BLaER1 (cell line): ENCODE results near the gene ATXN7L3.

Experiments
- H3K27ac ChIP-seq: shearing (Covaris generic); formaldehyde crosslinking; 2 replicates; pipeline ENCODE4 v1.8.1; 2022
- H3K27me3 ChIP-seq: shearing (Covaris generic); formaldehyde crosslinking; 2 replicates; pipeline ENCODE4 v1.8.1; 2022
- H3K36me3 ChIP-seq: shearing (Covaris generic); formaldehyde crosslinking; 2 replicates; pipeline ENCODE4 v1.8.1; 2022
- H3K4me1 ChIP-seq: shearing (Covaris generic); formaldehyde crosslinking; 2 replicates; pipeline ENCODE4 v1.8.1; 2022
- H3K4me2 ChIP-seq: shearing (Covaris generic); formaldehyde crosslinking; 2 replicates; pipeline ENCODE4 v1.8.1; 2022
- H3K4me3 ChIP-seq: shearing (Covaris generic); formaldehyde crosslinking; 2 replicates; pipeline ENCODE4 v1.8.1; 2022
- H3K9ac ChIP-seq: shearing (Covaris generic); formaldehyde crosslinking; 2 replicates; pipeline ENCODE4 v1.8.1; 2022
- H3K9me3 ChIP-seq: shearing (Covaris generic); formaldehyde crosslinking; 2 replicates; pipeline ENCODE4 v1.8.1; 2022
- H4K20me1 ChIP-seq: shearing (Covaris generic); formaldehyde crosslinking; 2 replicates; pipeline ENCODE4 v1.8.1; 2022
- Cebpa-rat ChIP-seq: shearing (Covaris generic); IDR thresholded peaks from 2 replicates; pipeline ENCODE4 v1.8.1; 2022

The ATXN7L3 gene

DNA sequence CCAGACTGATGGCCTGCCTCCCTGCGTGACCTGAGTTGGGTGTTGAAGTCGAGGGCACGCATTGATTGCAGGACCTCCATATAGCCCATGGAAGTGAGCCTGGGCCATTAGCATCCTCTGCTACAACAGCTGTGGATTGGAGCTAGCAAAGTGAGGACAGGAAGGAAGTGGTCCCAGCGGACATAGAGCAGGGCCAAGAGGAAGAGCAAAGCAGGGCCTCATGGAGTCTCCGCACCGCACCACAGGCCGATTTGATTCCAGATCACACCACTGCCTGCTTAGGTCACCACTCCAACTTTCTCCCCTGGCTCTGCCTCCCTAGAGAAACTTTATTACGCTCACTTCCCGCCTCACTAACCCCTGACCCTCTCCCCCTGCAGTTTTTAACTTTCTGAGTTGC, 30.5 kb upstream of the ATXN7L3 start:
- Histone ChIP-seq H4K20me1 (no peaks in the 10 kb centered on the region), H3K4me3 (no peak overlapping the region), H3K4me1 (peaks cover 30% of the 10 kb centered on the region), H3K4me2 (peak overlapping the region; percentile 63), H3K27ac (peak overlapping the region; percentile 5; the same call in 1 of the 2 replicates), H3K9me3 (no peaks in the 10 kb centered on the region), H3K9ac (no peak overlapping the region), H3K36me3 (no peaks in the 10 kb centered on the region), H3K27me3 (no peaks in the 10 kb centered on the region)
- TF ChIP-seq Cebpa-rat, result no peak

DNA sequence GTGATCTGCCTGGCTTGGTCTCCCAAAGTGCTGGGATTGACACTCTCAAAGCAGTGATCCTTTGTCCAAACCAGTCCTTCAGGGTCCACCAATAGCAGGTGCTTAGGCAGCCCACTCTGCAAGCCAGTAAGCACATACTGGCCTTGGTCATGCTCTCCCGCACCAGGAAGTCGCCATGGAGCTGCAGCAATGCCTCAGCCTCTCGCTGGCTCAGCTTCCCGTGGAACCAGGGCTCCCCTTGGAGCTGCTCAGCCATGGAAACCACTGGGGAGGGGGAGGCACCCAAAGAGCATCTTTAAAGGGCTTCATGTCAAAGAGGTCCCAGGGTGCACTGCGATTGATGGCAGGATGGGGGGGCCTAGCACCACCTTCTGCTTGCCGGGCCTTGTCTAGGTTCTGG, 29.4 kb upstream of the ATXN7L3 start:
- no peak overlapping the region for H3K9ac ChIP-seq
- H3K4me1 ChIP-seq, result peaks cover 26% of the 10 kb centered on the region
- no peak for TF ChIP-seq Cebpa-rat

DNA sequence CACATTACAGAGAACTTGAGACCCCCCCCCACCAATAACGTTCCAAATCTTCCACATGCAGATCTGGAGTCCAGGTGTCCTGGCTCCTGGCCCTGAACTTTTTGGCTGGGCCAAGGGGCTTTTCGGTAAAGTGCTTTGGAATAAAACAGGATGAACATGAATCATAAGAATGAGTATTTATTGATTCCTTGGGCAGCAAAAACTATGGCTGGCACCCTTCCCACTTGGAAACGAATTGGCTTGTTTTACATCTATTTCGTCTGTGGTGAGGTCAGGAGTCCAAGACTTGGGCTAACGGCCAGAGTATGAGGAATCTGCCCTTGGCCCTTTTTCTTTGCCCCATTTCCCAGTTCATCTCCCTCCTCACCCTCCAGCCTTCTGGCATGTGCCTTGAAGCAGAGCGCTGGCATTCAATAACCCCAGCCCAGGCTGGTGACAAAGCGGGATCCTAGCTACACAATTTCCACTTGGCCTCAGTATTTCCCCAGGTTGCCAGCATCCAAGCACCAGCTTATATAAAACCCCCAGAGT, 23.9 kb upstream of the ATXN7L3 start:
- Histone ChIP-seq H3K4me1 (peaks cover 14% of the 10 kb centered on the region), H3K27me3 (no peaks in the 10 kb centered on the region), H3K9ac (no peak overlapping the region), H3K36me3 (no peaks in the 10 kb centered on the region), H3K27ac (no peak overlapping the region), H3K4me3 (no peak overlapping the region), H3K4me2 (no peak overlapping the region), H3K9me3 (no peaks in the 10 kb centered on the region), H4K20me1 (no peaks in the 10 kb centered on the region)
- TF ChIP-seq Cebpa-rat, result no peak

More for the DNA sequence above, 29.4 kb upstream of the ATXN7L3 start:
- no peaks in the 10 kb centered on the region for H3K36me3 ChIP-seq
- no peak overlapping the region for H3K27ac ChIP-seq
- no peak overlapping the region for H3K4me3 ChIP-seq
- H3K27me3 ChIP-seq, result no peaks in the 10 kb centered on the region
- H3K4me2 ChIP-seq, result peak overlapping the region; percentile 63
- H3K9me3 ChIP-seq, result no peaks in the 10 kb centered on the region
- H4K20me1 ChIP-seq, result no peaks in the 10 kb centered on the region

DNA sequence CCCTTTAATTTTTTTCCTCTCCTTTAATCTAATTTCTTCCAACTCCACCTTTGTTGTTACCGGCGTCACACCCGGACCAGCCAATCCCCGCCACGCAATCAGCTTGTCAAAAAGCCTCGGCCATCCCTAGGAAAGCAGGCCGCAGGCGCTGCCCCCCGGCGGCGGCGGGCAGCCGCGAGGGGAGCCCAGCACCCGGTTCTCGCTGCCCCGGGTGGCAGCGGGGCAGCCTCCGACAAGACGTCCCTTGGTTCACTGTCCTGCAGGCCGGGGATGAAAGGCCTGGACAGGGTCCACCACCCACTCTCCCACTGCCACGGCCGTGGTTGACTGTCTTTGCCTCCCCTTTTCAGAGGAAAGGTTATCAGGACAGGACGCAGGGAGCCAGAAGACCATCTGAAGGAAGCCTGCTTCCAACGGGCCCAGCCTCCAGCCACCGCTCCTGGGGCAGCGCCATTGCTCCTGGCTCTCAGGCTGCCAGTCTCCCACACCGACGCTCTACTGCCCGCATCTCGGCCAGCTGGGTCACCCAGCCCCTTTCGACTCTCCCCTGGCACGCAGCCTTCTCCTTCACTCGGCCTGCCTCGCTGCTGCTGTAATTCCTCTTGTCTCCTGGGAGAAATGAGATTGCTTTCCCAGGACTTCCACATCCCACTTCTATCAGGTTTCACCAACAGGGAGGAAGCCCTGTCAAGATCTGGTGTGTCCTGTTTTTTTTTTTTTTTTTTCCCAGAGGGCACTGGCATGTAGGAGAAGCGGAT, 22.6 kb upstream of the ATXN7L3 start:
- Histone ChIP-seq H3K4me3 (peak overlapping the region; percentile 95), H3K9ac (peak overlapping the region; percentile 99), H3K4me2 (peak overlapping the region; percentile 93), H3K36me3 (peaks cover under 1% of the 10 kb centered on the region; the same call in 1 of the 2 replicates), H3K27ac (peak overlapping the region; percentile 99), H3K9me3 (no peaks in the 10 kb centered on the region), H3K4me1 (peaks cover 15% of the 10 kb centered on the region), H3K27me3 (no peaks in the 10 kb centered on the region), H4K20me1 (peaks cover 10% of the 10 kb centered on the region)
- TF ChIP-seq Cebpa-rat, result no peak

DNA sequence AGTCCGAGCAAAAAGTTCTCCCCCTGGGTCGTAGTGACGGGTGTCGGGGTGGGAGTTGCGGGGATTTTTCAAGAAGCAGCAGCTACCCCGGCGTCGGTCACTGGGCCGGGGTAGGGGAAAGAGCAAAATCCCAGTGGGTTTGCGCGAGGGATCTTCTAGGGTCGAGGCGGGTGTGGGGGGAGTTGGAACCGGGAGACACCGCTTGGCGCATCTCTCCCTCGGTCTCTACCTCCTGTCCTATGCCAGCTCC, 22.1 kb upstream of the ATXN7L3 start:
- peak overlapping the region; percentile 99 for H3K27ac ChIP-seq
- peak overlapping the region; percentile 99 for H3K9ac ChIP-seq
- H4K20me1 ChIP-seq, result peaks cover 15% of the 10 kb centered on the region
- peak overlapping the region; percentile 95 for H3K4me3 ChIP-seq
- peak overlapping the region; percentile 93 for H3K4me2 ChIP-seq
- no peak for TF ChIP-seq Cebpa-rat
- H3K4me1 ChIP-seq, result peaks cover 20% of the 10 kb centered on the region
- no peaks in the 10 kb centered on the region for H3K27me3 ChIP-seq
- H3K36me3 ChIP-seq, result peaks cover 5% of the 10 kb centered on the region
- no peaks in the 10 kb centered on the region for H3K9me3 ChIP-seq

DNA sequence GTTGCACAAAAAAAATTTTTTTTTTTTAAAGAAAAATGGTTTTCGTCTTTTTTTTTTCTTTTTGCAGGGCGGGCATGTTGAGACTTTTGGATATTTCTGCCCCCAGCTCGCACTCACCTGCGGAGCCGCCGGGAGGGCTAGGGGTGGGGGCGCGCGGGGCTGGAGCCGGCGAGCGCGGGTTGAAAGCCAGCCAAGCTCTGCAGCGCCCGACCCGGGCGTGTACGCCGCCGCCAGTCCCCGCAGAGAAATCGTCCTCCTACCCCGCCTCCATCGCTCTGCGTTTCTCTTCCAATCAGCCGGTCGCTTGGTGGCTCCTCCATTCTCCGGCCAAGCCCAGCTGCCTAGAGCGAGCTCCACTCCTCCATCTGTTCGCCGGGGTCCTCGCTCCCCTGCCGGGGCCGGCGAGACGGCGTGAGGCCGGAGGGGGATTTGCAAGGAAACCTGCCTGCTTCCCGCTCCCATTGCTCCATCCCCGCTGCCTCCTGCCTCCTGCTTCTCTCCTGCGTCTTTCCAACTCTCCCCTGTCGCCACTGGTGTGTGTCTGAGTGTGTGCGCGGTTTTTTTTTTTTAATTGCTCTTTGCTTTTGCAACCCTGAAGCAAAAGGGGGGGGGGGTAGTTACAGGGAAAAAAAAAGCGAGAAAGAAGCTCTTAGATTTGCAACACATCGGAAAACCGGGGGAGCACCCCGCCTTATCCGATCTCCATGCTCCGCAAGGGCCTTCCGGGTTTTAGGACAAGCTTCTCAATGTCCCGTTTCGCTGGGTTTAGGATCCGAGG, 21.6 kb upstream of the ATXN7L3 start:
- H3K36me3 ChIP-seq, result peaks cover 10% of the 10 kb centered on the region
- H3K4me1 ChIP-seq, result peaks cover 25% of the 10 kb centered on the region
- TF ChIP-seq Cebpa-rat, result no peak
- peak overlapping the region; percentile 95 for H3K4me3 ChIP-seq
- H3K9me3 ChIP-seq, result no peaks in the 10 kb centered on the region
- H3K27ac ChIP-seq, result peak overlapping the region; percentile 99
- peaks cover 20% of the 10 kb centered on the region for H4K20me1 ChIP-seq
- no peaks in the 10 kb centered on the region for H3K27me3 ChIP-seq
- H3K4me2 ChIP-seq, result peak overlapping the region; percentile 93
- H3K9ac ChIP-seq, result peak overlapping the region; percentile 99

DNA sequence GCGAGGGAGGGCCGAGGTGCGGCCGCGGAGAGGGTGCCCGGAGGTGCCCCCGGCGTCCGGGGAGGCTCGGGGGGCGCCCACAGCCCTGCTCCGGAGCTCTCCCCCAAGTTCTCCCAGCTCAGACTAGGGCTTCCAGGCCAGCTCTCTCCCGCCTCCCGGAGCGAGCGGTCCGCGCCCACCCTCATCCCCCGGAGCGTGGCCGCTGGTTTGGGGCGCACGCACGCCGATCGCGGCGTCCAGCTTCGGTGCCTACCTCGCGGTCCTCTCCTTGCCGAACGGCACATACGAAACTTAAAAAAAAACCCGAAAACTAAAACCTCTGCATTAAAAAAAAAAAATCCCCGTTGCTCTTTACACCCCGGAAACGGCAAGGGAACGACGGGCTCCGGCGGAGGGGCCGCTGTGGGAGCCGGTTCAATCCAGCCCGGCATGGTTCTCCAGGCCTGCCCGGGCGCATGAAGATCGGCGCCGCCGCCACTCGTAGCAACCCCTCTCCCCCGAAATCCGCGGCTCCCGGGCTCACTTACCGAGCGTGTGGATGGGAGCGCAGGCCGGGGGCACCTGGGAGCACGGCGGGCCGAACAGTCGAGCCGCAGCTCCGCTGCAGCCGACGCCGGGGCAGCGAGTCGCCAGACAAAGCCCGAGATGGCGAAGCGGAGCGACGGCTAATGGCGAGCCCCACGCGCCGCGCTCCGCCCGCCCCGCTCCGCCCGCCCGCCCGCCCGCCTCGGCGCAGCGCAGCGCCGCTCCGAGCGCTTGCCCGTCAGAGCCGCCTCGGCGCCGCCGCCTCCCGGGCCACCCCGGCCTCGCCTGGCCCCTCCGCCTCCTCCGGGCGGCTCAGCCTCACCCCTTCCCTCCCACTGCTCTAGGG, 20.8 kb upstream of the ATXN7L3 start:
- no peaks in the 10 kb centered on the region for H3K9me3 ChIP-seq
- peak overlapping the region; percentile 93 for H3K4me2 ChIP-seq

DNA sequence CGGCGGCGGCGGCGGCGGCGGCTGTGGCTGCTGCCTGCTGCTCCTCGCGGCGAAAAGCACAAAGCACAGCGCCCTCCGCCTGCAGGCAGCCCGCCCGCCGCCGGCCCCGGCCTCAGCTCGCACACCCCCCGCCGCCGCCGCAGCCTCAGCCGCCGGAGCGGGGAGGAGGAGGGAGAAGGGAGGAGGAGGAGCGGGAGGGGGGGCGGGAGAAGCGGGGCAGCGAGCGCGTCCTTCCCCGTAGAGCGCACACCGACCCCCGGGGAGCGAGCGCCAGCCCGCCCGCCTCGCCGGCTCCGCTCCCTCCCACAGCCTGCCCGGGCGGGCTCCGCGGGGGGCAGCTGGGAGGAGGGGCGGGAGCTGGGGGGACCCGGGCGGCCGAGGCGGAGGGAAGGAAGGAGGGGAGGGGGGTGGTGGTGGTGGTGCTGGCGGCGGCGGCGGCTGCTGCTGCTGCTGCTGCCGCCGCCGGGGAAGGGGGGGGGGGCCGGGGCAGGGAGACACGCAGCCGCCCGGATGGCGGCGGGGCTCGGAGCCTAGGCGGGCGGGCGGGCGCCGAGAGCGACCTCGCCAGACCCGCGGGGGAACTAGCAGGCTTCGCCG, 20.0 kb upstream of the ATXN7L3 start, which contains the start of gene UBTF:
TSS of gene UBTF (minus strand) at position 60 of the 597 bp plus-strand sequence. CDS start 1,446 bp downstream, outside the sequence.
- Histone ChIP-seq H3K27ac (peak within 1 kb of the TSS; percentile 99), H3K4me3 (peak within 1 kb of the TSS; percentile 95), H3K9me3 (no peaks in the 10 kb centered on the region), H3K4me1 (peaks cover 41% of the 10 kb centered on the region), H4K20me1 (peaks cover 36% of the 10 kb centered on the region), H3K27me3 (no peaks in the 10 kb centered on the region), H3K36me3 (peaks cover 26% of the 10 kb centered on the region), H3K9ac (peak within 1 kb of the TSS; percentile 99), H3K4me2 (peak within 1 kb of the TSS; percentile 93)
- TF ChIP-seq Cebpa-rat, result no peak

More for the DNA sequence above, 20.8 kb upstream of the ATXN7L3 start:
- peak overlapping the region; percentile 99 for H3K27ac ChIP-seq
- H4K20me1 ChIP-seq, result peaks cover 28% of the 10 kb centered on the region
- H3K4me1 ChIP-seq, result peaks cover 34% of the 10 kb centered on the region
- H3K9ac ChIP-seq, result peak overlapping the region; percentile 99
- peaks cover 19% of the 10 kb centered on the region for H3K36me3 ChIP-seq
- no peak for TF ChIP-seq Cebpa-rat
- H3K4me3 ChIP-seq, result peak overlapping the region; percentile 95
- no peaks in the 10 kb centered on the region for H3K27me3 ChIP-seq

DNA sequence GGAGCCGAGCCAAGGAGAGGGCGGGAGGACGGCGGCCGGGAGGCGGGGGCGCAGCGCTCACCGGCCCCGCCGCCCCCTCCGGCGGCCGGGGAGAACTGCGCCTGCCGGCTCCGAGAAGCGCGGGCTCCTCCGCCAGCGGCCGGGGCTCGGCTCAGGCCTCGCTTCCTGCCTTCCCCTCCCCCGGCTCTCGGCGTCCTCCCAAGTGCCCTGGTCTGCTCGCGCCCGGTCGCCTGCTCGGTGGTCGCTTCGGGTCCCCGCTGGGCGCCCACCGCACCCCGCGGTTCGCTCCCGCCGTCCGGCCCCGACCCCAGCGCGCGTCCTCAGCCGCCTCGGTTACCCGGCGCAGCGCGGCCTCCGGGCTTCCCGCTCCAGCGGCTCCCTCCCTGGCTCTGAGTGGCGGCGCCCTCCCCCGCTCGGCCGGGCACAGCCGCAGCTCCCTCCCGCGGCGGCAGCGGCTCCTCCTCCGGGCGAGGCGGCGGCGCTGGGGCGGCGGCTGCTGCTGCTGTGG, 19.5 kb upstream of the ATXN7L3 start:
- Histone ChIP-seq H4K20me1 (peaks cover 41% of the 10 kb centered on the region), H3K9me3 (no peaks in the 10 kb centered on the region), H3K27ac (peak overlapping the region; percentile 99), H3K36me3 (peaks cover 31% of the 10 kb centered on the region), H3K27me3 (no peaks in the 10 kb centered on the region), H3K9ac (peak overlapping the region; percentile 99), H3K4me2 (peak overlapping the region; percentile 55), H3K4me1 (peaks cover 46% of the 10 kb centered on the region), H3K4me3 (peak overlapping the region; percentile 95)
- no peak for TF ChIP-seq Cebpa-rat
